HL-60 (cell line): Measurements from ENCODE around the gene HOXD4.

ENCODE experiments used
- DNase-seq, 2 experiments: peaks; one replicate each; pipeline ENCODE4 v3.0.0-alpha.2; 2010 to 2020; ENCODE audit warnings: low read depth in 1 of 2, low spot score in 1 of 2
- H3K27ac ChIP-seq: fragments of 250-450 bp; sonication (Bioruptor Pico); replicated peaks from 2 replicates; pipeline ENCODE4 v1.5.1; 2020; ENCODE audit warnings: mild to moderate bottlenecking, moderate library complexity
- H3K27me3 ChIP-seq: fragments of 250-450 bp; sonication (Bioruptor Pico); 2 replicates; pipeline ENCODE4 v1.5.1; 2021; ENCODE audit warnings: mild to moderate bottlenecking, moderate library complexity; ENCODE audit not compliant: insufficient read depth, poor library complexity, severe bottlenecking
- H3K4me3 ChIP-seq: replicated peaks from 2 replicates; pipeline ENCODE4 v1.5.1; 2011; ENCODE audit warnings: mild to moderate bottlenecking, control low read depth, low read length; ENCODE audit not compliant: insufficient read depth
- CTCF ChIP-seq: IDR thresholded peaks from one replicate; pipeline ENCODE4 v1.5.1; 2011; ENCODE audit warnings: low read length, control low read depth, inconsistent platforms; ENCODE audit not compliant: insufficient read depth
- GABPA ChIP-seq: IDR thresholded peaks from 2 replicates; pipeline ENCODE4 v1.6.1; 2012; ENCODE audit warnings: low read depth
- POLR2AphosphoS5 ChIP-seq: IDR thresholded peaks from 2 replicates; pipeline ENCODE4 v1.6.1; 2012; ENCODE audit warnings: low read depth
- REST ChIP-seq: IDR thresholded peaks from 2 replicates; pipeline ENCODE4 v1.6.1; 2012; ENCODE audit warnings: low read depth; ENCODE audit not compliant: insufficient replicate concordance
- SPI1 ChIP-seq: IDR thresholded peaks from 2 replicates; pipeline ENCODE4 v1.6.1; 2012; ENCODE audit warnings: low read depth, mild to moderate bottlenecking, borderline replicate concordance

HOXD4 gene

GRCh38 chr2:176174824-176175708 is 23.7 kb downstream of the HOXD4 start:
- no peak for TF ChIP-seq GABPA
- TF ChIP-seq POLR2AphosphoS5, result no peak
- no peak for TF ChIP-seq CTCF
- no peak for TF ChIP-seq REST
- no peak for TF ChIP-seq SPI1
- Histone ChIP-seq H3K27me3 (peaks cover 91% of the 10 kb centered on the region), H3K27ac (no peak overlapping the region), H3K4me3 (no peak overlapping the region)
- peak in 1 of 2 experiments; percentile 44 for DNase-seq

- H3K27me3 ChIP-seq, result peaks cover 91% of the 10 kb centered on the region
- H3K4me3 ChIP-seq, result no peak overlapping the region
- no peak for DNase-seq
- no peak overlapping the region for H3K27ac ChIP-seq
- TF ChIP-seq GABPA, result no peak
- TF ChIP-seq SPI1, result peak; percentile 60; the same call in 1 of the 2 replicates
These were observed 24.6 kb downstream of the HOXD4 start for GRCh38 chr2:176175709-176176607.

- peaks cover 74% of the 10 kb centered on the region for H3K27me3 ChIP-seq
- no peak for TF ChIP-seq CTCF
- no peak for TF ChIP-seq POLR2AphosphoS5
- no peak for TF ChIP-seq SPI1
- no peak for TF ChIP-seq GABPA
- TF ChIP-seq REST, result no peak
- no peak overlapping the region for H3K27ac ChIP-seq
- peak overlapping the region; percentile 26; the same call in 1 of the 2 replicates for H3K4me3 ChIP-seq
- DNase-seq, result no peak
These were observed 26.3 kb downstream of the HOXD4 start for GRCh38 chr2:176177580-176178037.
